DMS 273 (cell line): Measurements from ENCODE around the gene OGT.
"Not testable (repeated sequence)": the region's sequence is repeated elsewhere in the genome, so short reads cannot be mapped to it uniquely, and the experiment has no call there.

Source experiments
- DNase-seq: peaks from one replicate; lab custom pipeline; 2025; ENCODE audit not compliant: unreplicated experiment; lab: John Stamatoyannopoulos, UW

OGT gene

DNA sequence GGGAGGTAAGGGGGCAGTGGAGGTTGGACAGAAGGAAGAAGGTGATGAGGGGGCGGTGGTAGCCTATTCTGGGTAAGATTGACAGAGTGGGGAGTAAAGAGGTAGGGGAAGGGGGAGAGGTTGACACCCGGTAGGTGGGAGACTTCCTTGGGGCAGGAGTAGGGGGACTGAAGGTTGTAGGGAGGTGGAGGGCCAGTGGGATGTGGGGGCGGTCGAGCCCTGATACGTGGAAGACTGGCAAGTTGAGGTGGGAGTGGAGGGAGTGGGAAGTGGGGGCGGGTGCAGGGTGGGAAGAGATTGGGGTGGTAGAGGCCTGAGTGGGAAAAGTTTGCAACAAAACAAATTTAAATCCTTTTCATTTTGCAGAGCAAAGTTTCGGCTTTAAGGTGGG, 47.1 kb downstream of the OGT start:
- DNase-seq, result no peak

DNA sequence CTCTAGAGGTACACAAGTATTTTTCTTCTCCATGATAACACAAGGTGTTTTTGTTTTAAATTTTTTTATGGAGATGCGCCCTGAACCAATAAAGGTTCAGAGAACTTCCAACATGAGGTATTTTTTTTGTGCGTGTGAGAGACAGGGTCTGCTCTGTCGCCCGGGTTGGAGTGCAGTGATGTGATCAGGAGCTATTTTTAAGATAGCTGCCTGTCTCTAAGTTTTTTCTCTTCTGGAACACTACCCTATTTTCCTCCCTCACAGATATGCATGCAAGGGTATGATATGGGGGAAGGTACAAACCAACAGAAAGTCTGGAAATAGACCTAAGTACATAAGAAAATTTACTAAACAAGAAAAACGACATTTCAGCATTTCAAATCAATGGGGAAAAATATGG, 48.3 kb downstream of the OGT start:
- DNase-seq, result no peak

DNA sequence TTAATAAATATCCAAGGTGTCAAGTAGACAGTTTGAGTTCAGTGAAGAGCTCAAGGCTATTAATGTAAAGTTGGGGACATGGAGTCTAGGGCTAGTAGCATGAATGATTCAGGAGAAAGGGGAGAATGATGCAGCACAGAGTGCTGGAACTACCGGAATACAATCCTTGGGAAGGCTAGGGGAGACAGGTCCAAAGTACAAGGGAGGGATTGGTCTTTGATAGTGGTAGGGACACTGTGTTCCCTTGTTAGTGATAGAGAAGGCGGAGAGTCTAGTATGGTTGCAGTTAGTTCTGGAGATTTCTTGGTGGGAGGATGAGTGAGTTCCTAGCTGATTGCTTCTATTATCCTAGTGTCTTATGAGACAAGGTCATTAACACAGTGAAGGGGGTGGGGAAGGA, 54.0 kb downstream of the OGT start:
- DNase-seq, result no peak

DNA sequence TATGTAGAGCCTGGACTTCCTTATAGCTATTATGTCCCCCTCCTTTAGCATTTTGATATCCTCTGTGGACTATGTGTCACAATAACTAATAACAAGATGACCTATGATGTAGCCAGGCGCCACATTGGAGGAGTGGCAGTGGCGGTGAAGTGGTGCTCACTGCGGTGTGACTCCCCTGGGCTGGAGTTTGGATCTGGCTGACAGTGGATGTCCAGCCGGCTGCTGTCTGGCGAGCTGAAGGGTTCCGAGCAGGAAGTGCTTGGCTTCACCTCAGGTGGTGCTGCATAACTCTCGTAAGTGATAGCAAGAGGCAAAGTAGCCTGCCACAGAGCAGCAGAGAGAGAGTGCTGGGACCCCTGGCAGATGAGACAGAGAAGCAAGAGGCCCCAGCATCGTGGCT, 60.3 kb downstream of the OGT start:
- not testable (repeated sequence) for DNase-seq

DNA sequence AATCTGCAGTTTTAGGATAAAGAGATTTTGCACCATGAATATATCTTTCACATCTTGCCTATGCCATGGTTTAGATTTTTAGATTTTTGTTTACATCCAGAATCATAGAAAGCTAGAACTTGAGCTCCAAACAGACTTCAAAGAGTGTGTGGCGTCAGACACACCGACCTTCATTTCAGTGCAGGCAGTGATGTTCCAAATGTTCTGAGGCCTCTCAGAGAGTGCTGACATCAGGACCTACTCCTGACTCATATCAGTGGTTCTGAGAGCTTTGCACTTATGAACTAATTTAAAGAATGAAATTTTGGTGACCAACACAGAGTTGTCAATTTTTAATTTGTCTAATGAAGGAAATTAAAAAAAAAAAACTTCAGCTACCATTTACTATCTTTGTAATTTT, 67.1 kb downstream of the OGT start:
- DNase-seq, result no peak

DNA sequence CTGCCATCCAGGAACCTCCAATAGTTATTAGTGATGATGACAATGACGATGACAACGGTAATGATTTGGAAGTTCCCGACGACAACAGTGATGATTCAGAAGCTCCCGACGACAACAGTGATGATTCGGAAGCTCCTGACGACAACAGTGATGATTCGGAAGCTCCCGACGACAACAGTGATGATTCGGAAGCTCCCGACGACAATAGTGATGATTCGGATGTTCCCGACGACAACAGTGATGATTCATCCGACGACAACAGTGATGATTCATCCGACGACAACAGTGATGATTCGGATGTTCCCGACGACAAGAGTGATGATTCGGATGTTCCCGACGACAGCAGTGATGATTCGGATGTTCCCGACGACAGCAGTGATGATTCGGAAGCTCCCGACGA, 70.7 kb downstream of the OGT start:
- DNase-seq, result no peak

DNA sequence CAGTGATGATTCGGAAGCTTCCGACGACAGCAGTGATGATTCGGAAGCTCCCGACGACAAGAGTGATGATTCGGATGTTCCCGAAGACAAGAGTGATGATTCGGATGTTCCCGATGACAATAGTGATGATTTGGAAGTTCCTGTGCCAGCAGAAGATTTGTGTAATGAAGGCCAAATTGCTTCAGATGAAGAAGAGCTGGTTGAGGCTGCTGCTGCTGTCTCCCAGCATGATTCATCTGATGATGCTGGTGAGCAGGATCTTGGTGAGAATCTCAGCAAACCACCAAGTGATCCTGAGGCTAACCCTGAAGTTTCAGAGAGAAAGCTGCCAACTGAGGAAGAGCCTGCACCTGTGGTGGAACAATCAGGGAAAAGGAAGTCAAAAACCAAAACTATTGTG, 71.2 kb downstream of the OGT start:
- DNase-seq, result no peak

DNA sequence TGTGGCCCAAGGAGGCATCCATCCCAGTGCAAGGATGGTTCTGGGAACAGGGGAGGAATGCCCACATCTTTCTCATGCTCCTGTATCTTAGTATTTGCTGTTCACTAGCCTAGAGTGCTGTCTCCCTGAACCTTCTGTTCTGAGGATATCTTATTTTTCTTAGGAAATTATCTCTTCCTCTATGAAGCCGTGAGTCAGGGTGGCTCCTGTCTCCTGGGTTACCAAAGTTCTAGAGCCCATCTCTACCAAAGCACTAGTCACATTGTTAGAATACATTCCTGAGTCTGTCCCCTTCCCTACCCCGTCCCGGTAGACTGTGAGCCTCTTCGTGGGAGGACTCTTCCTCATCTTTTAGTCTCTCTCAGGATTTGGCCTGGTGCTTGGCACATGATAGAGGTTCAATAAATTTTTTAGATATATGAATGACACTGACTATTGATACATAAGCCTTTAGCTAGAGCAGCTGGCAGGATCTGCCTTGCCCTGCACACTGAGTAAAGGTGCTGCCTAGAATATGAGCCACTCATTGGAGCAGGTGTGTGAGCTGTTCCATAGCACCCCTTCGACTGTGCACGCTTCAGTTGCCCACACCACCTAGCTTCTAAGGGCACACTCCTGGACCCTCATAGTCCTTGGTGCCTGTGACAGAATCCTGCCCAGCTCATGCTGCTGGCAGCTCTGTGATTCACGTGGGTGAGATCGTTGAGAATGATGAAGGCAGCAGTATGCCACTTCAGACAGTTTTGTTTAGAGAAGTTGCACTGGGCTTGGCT, 72.1 kb downstream of the OGT start:
- no peak for DNase-seq

DNA sequence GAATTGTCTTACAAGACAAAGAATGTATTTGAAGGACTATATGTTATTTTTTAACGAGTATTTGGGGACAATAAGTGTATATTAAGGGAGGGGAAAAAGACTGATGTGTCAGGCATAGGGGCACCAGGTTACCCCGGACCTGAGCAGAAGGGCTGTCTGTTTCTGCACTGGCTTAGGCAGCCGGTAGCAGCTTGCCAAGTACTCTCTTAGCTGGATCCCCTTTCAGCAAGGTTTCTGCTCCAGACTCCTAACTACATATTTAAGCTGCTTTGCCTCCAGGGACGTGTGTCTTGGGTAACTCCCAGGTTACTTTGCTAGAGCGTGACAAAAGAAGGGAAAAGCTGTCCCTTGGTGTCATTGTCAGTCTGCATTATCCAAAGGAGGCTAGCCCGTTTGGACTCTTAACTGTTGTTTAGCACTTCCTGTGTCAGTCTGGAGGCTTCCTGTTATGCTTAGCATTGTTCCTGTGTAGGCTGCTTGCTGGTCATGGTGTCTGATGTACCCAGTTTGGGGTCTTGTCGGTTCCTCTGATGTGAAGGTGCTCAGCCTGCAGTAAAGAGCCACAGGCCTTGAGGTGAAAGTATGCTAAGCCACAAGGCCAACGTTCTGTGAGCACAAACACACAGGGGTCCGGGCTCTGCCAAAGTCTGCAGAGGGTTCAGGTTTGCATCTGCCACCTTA, 73.8 kb downstream of the OGT start:
- no peak for DNase-seq

DNA sequence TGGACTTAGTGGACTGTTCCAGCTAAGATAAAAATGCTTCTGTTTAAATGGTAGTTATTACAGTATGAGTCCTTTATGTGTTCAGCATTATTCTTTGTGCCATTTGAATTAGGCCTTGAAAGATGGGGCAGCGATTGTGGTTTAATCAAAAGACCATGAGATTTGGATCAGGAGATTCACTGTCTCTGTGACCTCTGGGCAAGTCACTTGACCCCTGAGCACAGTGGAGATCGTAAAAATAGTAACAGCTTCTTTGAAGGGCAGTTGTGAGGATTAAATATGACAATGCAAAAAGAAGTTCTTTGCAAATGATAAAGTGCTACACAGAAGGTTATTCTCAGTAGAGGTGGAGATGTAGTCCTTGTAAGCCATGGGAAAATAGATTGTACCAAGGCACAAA, 74.6 kb downstream of the OGT start:
- no peak for DNase-seq

DNA sequence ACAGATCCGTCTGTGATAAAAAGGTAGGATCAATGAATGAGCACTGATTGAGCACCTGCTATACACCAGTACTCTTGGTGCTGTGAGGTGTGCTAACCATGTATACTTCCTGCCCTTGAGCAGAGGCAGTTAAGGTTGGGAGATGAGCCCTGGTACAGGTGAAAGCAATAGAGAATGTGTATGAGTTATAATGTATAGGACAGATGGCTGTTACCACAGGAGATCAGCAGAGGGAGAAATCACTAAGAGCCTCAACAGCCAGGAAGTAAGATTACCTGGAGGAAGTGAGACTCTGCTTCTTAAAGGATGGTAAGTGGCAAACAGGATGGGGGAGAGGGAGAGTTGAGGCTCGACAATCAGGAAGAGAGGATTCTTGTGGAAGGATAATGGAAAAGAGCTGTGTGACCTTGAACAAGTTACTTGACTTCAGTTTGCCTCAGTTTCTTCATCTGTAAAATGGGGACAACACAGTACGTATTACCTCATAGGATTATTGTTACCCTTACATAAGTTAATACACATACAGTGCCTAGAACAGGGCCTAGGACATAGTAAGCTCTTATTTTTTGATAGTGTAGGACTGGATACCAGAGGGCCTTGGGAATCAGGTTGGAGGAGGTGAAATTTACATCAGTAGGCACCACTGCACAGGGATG, 76.3 kb downstream of the OGT start:
- no peak for DNase-seq

DNA sequence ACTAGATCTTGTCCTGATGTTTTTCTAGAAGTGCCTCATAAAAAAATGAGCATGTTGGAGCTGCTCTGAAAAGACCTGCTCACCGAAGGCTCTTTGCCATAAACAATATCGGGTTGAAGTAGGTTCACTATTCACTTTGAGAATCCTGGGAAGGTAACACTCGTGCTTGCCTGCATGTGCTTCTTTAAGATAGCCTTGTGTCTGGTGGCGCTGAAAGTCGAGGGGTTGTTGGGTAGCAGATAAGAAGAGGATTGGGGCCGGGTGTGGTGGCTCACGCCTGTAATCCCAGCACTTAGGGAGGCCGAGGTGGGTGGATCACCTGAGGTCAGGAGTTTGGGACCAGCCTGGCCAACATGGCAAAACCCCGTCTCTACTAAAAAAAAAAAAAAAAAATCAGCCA, 78.8 kb downstream of the OGT start:
- DNase-seq, result not testable (repeated sequence)

DNA sequence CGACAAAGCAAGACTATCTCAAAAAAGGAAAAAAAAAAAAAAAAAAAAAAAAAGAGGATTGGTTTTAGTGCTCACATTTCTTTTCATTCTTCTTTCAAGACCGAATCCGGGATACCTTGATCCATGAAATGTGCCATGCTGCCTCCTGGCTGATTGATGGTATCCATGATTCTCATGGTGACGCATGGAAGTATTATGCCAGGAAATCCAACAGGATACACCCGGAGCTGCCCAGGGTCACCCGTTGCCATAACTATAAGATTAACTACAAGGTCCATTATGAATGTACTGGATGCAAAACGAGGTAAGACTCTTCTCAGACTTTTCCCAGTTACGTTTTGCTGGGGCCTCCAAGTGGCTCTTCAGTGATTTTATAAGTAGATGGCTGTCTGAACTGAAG, 79.4 kb downstream of the OGT start:
- no peak for DNase-seq

DNA sequence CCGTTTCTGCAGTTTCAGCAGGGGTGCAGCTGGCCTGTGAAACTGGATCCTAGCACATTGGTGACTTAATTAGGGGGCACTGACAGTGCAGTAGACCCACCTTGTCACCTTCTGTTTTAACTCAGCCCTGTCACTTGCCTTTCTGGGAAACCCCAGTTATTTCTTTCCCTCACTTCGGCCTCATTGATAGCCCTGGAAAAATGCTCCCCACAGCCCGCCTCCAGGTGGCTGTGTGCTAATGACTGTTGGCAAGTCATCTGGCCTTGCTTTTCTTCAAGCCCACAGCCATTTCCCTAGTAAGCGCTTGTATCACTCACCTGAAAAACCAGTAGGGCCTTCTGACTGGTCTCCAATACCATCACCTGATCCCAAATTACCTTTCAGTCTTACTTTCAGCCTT, 82.2 kb downstream of the OGT start:
- no peak for DNase-seq

DNA sequence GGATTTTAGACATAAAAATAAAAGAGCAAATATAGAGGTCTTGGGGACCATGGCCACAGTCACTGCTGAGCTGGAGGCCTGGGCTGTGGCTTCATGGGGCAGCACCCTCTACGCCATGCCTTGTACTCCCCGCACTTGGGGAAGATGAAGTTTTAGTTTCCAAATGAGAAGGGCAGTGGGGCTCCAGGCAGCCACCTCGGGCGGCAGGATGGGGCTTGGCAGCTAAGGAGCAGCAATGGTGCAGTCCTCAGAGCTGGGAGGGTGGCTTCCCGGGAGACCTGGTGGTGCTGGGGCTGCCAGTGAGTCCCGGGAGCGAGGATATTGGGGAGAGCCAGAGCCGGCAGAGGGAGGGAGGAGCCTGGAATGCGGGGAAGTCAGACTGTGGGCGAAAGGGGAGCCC, 83.0 kb downstream of the OGT start:
- no peak for DNase-seq

DNA sequence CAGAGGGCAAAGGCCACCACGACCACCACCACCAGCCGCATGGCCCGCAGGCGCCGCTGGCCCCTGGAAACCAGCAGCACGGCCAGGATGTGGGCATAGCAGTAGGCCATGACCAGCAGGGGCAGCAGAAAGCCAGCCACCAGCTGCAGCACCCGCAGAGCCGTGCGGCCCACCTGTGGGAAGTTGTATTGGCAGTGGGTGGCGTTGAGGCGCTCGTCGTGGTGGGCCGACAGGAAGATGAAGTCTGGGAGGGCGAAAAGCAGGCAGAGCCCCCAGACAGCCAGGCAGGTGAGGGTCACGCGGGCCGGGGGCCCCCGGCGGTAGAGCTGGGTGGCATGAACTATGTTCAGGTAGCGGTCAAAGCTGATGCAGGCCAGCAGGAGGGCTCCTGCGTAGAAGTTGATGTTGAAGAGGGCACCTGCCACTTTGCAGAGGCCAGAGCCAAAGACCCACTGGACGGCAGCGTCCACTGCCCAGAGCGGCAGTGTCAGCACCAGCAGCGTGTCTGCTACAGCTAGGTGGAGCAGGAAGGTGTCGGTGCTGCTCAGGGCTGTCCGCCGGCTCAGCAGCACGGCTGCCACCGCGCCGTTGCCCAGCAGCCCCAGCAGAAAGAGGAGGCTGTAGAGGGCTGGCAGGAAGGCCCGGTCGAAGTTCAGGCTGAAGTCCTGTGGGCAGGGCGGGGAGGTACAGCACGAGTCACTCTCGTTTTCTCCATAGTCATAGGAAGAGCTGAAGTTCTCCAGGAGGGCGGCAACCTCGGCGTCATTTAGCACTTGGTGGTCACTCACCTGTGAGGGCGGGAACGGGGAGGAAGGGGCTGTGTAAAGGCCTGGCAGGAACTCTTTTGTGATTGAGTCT, 84.0 kb downstream of the OGT start:
- no peak for DNase-seq

DNA sequence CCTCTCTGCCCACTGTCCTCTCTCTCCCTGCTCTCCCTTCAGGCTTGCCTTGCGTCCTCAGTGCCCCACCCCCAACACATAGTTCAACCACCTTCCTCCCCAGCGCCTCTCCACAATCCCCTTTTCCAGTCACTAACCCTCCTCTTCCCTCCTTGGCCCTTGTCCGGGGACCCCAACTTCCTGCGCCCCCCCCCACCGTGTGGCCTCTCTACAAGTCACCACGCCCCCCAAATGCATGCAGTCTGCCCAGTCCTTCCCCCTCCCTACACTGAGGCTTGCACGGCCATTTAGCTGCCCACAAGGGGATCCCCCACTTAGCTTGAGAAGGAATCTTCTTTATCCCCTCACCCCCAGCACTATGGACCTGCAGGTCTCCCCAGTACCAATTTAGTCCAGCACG, 84.8 kb downstream of the OGT start:
- no peak for DNase-seq

DNA sequence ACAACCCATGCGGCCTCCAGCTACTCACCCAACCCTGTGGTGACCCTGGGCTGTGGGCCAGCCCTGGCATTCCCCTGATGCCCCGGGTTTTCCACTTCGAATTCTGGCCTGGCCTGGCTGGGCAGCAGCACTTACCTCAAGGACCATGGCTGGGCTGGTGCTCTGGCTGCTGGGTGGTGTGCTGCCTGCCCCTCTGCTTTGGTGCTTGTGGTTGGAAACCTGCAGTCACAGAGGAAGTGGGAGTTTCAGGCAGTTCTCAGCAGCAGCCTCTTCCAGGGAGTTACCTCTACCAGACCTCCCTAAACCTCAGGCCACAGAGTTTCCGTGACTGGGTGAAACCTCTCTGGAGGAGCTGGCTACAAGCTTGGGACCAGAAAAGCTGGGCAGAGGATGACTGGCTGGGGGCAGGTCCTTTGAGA, 85.4 kb downstream of the OGT start, which contains the start of gene CXCR3:
Gene CXCR3, minus strand, starts transcription at position 209 of the 419 bp plus-strand sequence. Its CDS starts 62 bp downstream, at position 147.
- DNase-seq, result no peak

DNA sequence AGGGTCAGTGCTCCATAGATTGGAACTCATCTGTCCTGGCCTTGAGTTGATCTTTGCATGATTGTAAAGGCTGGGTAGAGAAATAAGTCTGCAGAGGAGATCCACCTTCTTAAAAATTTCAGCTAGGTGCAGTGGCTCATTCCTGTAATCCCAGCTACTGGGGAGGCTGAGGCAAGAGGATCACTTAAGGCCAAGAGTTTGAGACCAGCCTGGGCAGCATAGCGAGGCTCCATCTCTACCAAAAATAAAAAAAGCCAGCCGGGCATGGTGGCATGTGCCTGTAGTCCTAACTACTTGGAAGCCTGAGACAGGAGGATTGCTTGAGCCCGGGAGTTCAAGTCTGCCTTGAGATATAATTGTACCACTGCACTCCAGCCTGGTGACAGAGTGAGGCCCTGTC, 85.9 kb downstream of the OGT start:
- DNase-seq, result no peak

DNA sequence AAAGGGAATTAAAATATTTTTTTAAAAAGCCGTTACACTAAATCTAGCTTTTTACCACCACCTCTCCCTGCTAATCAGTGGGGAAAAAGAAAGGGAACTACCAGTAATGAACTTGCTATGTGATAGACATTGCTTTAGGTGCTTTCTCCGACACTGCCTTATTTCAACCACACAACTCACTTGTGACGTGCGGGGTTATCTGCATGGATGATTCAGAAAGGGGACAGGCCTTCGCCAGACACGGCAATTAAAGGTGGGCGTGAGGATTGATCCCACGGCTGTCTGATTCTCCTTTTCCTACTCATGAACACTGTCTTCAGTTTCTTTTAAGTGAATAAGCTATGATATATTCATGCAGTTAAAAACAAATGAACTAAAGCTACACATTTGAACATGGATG, 86.3 kb downstream of the OGT start:
- no peak for DNase-seq

DNA sequence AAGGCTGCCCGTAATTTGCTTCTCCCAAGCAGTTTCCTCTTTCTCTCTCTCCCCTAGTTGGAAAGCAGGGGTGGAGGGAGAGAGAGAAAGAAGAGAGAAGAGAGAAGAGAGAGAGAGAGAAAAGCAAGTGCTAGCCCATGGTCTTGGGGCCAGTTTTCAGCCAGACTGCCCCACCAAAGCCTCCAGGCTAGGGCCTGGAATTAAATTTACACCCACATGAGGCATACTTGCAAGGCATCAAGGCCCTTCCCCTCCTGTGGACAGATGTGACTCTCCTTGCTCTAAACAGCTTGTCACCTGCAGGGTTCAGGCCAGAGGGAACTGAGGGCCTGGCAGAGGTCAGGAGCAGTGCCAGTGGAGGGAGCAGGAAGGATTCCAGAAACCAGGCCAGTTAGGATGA, 87.1 kb downstream of the OGT start:
- DNase-seq, result no peak
